Mesendoderm (in vitro differentiated cells): ENCODE results near the gene LCOR.

ENCODE experiments used
- DNase-seq: peaks from one replicate; pipeline ENCODE4 v3.0.0; 2013
- H2AK5ac ChIP-seq: 2 replicates; pipeline ENCODE4 v1.6.1; 2013; ENCODE audit warnings: low read length, inconsistent platforms
- H2BK120ac ChIP-seq: 2 replicates; pipeline ENCODE4 v1.6.1; 2013; ENCODE audit warnings: low read depth, mild to moderate bottlenecking, low read length, moderate library complexity, mixed read lengths
- H2BK15ac ChIP-seq: replicated peaks from 2 replicates; pipeline ENCODE4 v1.6.1; 2013; ENCODE audit warnings: low read depth, mild to moderate bottlenecking, moderate library complexity
- H2BK5ac ChIP-seq: 2 replicates; pipeline ENCODE4 v1.6.1; 2013; ENCODE audit warnings: low read length, inconsistent platforms
- H3K18ac ChIP-seq: 2 replicates; pipeline ENCODE4 v1.6.1; 2013; ENCODE audit warnings: mild to moderate bottlenecking, low read length, mixed read lengths
- H3K23ac ChIP-seq: one replicate; pipeline ENCODE4 v1.6.1; 2013; ENCODE audit warnings: low read length
- H3K27ac ChIP-seq: 2 replicates; pipeline ENCODE4 v1.5.1; 2013; ENCODE audit warnings: low read depth, mild to moderate bottlenecking, inconsistent platforms, low read length, moderate library complexity
- H3K27me3 ChIP-seq: 2 replicates; pipeline ENCODE4 v1.6.1; 2013; ENCODE audit warnings: low read length, control low read depth, mild to moderate bottlenecking, inconsistent platforms; ENCODE audit not compliant: insufficient read depth, poor library complexity
- H3K36me3 ChIP-seq: 2 replicates; pipeline ENCODE4 v1.6.1; 2013; ENCODE audit warnings: low read length, inconsistent platforms; ENCODE audit not compliant: control insufficient read depth, insufficient read depth
- H3K4ac ChIP-seq: one replicate; pipeline ENCODE4 v1.6.1; 2013; ENCODE audit warnings: low read depth, mild to moderate bottlenecking, low read length, moderate library complexity
- H3K4me1 ChIP-seq: 2 replicates; pipeline ENCODE4 v1.6.1; 2013; ENCODE audit warnings: low read depth, low read length, inconsistent platforms; ENCODE audit not compliant: control insufficient read depth
- H3K4me2 ChIP-seq: 2 replicates; pipeline ENCODE4 v1.6.1; 2013; ENCODE audit warnings: low read length
- H3K4me3 ChIP-seq: 2 replicates; pipeline ENCODE4 v1.5.1; 2013; ENCODE audit warnings: mild to moderate bottlenecking, low read length
- H3K56ac ChIP-seq: one replicate; pipeline ENCODE4 v1.6.1; 2013; ENCODE audit warnings: low read length
- H3K79me1 ChIP-seq: 2 replicates; pipeline ENCODE4 v1.6.1; 2013; ENCODE audit warnings: low read length, inconsistent platforms
- H3K79me2 ChIP-seq: 2 replicates; pipeline ENCODE4 v1.6.1; 2013; ENCODE audit warnings: mild to moderate bottlenecking, low read length; ENCODE audit not compliant: control insufficient read depth, insufficient read depth
- H3K9ac ChIP-seq: 2 replicates; pipeline ENCODE4 v1.6.1; 2013; ENCODE audit warnings: low read length, inconsistent platforms
- H4K5ac ChIP-seq: one replicate; pipeline ENCODE4 v1.6.1; 2013; ENCODE audit warnings: low read length
- H4K8ac ChIP-seq: one replicate; pipeline ENCODE4 v1.6.1; 2013; ENCODE audit warnings: low read depth, mild to moderate bottlenecking, control low read depth, low read length, moderate library complexity
- WGBS: extraction: QIAGEN DNeasy Blood & Tissue Kit; methylation state at CpG from one replicate; pipeline ENCODE4 v1.1.7; 2013; ENCODE audit warnings: low lambda C conversion rate, missing lambda C conversion rate; ENCODE audit not compliant: insufficient coverage; ENCODE audit errors: extremely low coverage; 5-methylcytosine and 5-hydroxymethylcytosine counted together

Gene LCOR

DNA sequence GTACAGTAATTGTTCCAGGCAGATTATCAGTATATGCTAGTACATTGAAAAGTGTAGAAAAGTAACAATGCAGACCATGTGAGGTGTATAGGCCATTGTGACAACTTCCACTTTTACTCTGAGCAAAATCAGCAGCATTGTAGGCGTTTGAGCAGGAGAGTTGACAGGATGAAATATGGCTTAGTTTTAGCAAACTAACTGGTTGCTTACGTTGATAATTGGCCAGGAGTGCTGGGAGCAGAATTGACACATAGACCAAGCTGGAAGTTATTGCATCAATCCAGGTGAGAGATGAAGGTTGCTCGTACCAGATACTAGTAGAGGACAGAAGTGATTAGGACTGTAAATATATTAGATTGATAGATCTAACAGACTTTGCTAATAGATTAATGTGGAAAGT, 46.0 kb downstream of the LCOR start:
- no CpG with 5 or more reads among the region's 3 CpGs for WGBS

DNA sequence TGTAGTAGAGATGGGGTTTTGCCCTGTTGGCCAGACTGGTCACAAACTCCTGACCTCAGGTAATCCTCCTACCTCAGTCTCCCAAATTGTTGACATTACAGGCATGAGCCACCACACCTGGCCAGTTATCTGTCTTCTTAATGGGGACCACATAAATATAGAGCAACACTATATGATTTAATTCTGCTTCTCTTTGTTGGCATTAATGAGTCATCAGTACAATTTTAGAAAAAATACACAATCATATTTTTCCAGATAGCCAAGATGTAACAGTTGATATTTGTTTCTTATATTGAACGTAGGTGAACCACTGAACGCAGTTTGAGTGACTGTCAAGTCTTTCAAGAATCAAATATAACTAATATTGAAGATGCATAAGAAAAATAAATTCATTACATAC, 48.5 kb downstream of the LCOR start:
- H3K79me2 ChIP-seq, result peaks cover 22% of the 10 kb centered on the region
- no peaks in the 10 kb centered on the region for H3K4me1 ChIP-seq
- H3K56ac ChIP-seq, result no peak overlapping the region
- H3K27me3 ChIP-seq, result no peaks in the 10 kb centered on the region
- no peak overlapping the region for H3K4me2 ChIP-seq
- no peak overlapping the region for H3K4ac ChIP-seq
- peaks cover 11% of the 10 kb centered on the region for H3K79me1 ChIP-seq
- H4K5ac ChIP-seq, result no peak overlapping the region
- H4K8ac ChIP-seq, result no peak overlapping the region
- no peak overlapping the region for H2BK5ac ChIP-seq
- WGBS, result no CpG with 5 or more reads among the region's 2 CpGs
- H3K4me3 ChIP-seq, result no peak overlapping the region
- no peak overlapping the region for H2BK15ac ChIP-seq
- no peak overlapping the region for H3K18ac ChIP-seq
- DNase-seq, result no peak
- no peaks in the 10 kb centered on the region for H3K36me3 ChIP-seq
- no peak overlapping the region for H2BK120ac ChIP-seq
- H3K27ac ChIP-seq, result no peak overlapping the region
- H3K9ac ChIP-seq, result no peak overlapping the region
- H3K23ac ChIP-seq, result no peak overlapping the region
- H2AK5ac ChIP-seq, result no peak overlapping the region

More for the DNA sequence above, 46.0 kb downstream of the LCOR start:
- no peak overlapping the region for H2BK5ac ChIP-seq
- H2BK15ac ChIP-seq, result no peak overlapping the region
- no peaks in the 10 kb centered on the region for H3K4me1 ChIP-seq
- H4K8ac ChIP-seq, result no peak overlapping the region
- H3K27me3 ChIP-seq, result no peaks in the 10 kb centered on the region
- H3K18ac ChIP-seq, result no peak overlapping the region
- H4K5ac ChIP-seq, result no peak overlapping the region
- H3K56ac ChIP-seq, result no peak overlapping the region
- H3K4me2 ChIP-seq, result no peak overlapping the region
- peaks cover 15% of the 10 kb centered on the region for H3K79me2 ChIP-seq
- H3K4ac ChIP-seq, result no peak overlapping the region
- no peak overlapping the region for H3K9ac ChIP-seq
- DNase-seq, result no peak
- no peak overlapping the region for H2AK5ac ChIP-seq
- no peak overlapping the region for H3K27ac ChIP-seq
- no peak overlapping the region for H3K23ac ChIP-seq
- no peak overlapping the region for H2BK120ac ChIP-seq
- peaks cover 4% of the 10 kb centered on the region for H3K79me1 ChIP-seq
- H3K36me3 ChIP-seq, result no peaks in the 10 kb centered on the region
- no peak overlapping the region for H3K4me3 ChIP-seq

DNA sequence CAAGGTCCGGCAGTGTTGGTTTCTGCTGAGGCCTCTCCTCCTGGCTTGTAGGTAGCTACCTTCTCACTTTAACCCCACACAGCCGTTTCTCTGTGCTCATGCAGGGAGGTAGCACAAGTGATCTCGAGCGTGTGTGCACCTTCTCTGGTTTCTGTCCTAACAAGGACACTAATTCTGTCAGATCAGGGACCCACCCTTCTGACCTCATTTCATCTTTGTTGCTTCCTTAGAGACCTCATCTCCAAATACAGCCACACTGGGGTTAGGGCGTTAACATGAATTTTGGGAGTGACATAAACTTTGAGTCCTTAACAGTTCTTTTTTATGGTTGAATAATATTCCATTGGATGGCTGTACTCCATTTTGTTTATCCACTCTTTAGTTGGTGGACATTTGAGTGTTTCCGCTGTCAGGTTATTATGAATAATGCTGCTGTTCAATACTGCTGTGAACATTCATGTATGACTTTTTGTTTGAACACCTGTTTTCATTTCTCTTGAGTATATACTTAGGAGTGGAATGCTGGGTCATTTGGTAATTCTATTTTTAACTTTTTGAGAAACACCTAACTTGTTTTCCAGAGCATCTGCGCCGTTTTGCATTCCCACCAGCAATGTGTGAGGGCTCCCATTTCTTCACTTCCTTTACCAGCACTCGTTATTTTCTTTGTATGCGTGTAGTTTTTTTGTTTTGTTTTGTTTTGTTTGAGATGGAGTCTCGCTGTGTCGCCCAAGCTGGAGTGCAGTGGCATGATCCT, 57.5 kb downstream of the LCOR start:
- Histone ChIP-seq H3K27ac (no peak overlapping the region), H2BK120ac (no peak overlapping the region), H3K4ac (no peak overlapping the region), H2AK5ac (no peak overlapping the region), H2BK5ac (no peak overlapping the region), H3K4me2 (no peak overlapping the region), H3K79me1 (peaks cover 13% of the 10 kb centered on the region), H2BK15ac (no peak overlapping the region), H3K9ac (no peak overlapping the region), H3K18ac (no peak overlapping the region), H3K23ac (no peak overlapping the region), H3K56ac (no peak overlapping the region), H3K79me2 (peaks cover 17% of the 10 kb centered on the region), H4K5ac (no peak overlapping the region), H3K4me3 (no peak overlapping the region), H3K27me3 (no peaks in the 10 kb centered on the region), H3K4me1 (no peaks in the 10 kb centered on the region), H3K36me3 (no peaks in the 10 kb centered on the region), H4K8ac (no peak overlapping the region)
- no CpG with 5 or more reads among the region's 12 CpGs for WGBS
- no peak for DNase-seq

DNA sequence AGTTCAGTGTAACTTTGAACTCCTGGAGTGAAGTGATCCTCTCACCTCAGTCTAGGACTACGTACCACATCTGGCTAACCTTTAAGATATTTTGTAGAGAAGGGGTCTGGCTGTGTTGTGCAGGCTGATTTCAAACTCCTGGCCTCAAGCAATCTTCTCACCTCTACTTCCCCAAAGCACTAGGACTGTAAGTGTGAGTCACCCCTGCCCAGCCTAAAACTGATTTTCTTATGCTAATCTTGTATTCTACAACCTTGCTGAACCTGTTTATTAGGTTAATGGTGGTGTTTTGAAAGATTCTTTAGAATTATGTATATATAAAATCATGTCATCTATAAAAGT, 58.0 kb downstream of the LCOR start:
- Histone ChIP-seq H2AK5ac (no peak overlapping the region), H3K18ac (no peak overlapping the region), H3K79me1 (peaks cover 13% of the 10 kb centered on the region), H3K4me3 (no peak overlapping the region), H2BK120ac (no peak overlapping the region), H4K8ac (no peak overlapping the region), H3K56ac (no peak overlapping the region), H3K27me3 (no peaks in the 10 kb centered on the region), H3K9ac (no peak overlapping the region), H3K27ac (no peak overlapping the region), H2BK15ac (no peak overlapping the region), H3K4me2 (no peak overlapping the region), H3K36me3 (no peaks in the 10 kb centered on the region), H4K5ac (no peak overlapping the region), H2BK5ac (no peak overlapping the region), H3K4ac (no peak overlapping the region), H3K79me2 (peaks cover 17% of the 10 kb centered on the region), H3K4me1 (no peaks in the 10 kb centered on the region), H3K23ac (no peak overlapping the region)
- DNase-seq, result peak; percentile 36
- WGBS, result no CpG with 5 or more reads among the region's 1 CpG

DNA sequence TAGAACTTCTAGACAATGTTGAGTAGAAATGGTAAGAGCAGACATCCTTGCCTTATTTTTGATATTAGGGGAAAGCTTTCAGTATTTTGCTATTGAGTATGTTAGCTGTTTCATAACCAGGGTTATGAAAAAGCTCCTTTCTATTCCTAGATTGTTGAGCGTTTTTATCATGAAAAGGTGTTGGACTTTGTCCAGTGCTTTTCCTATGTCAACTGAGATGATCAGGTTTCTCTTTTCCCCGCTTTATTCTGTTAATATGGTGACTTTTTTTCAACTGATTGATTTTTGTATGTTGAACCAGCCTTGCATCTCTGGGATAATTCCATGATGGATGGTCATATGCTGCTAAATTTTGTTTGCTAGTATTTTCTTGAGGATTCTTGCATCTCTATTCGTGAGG, 58.5 kb downstream of the LCOR start:
- Histone ChIP-seq H2AK5ac (no peak overlapping the region), H3K27me3 (no peaks in the 10 kb centered on the region), H3K36me3 (no peaks in the 10 kb centered on the region), H3K79me2 (peaks cover 18% of the 10 kb centered on the region), H3K23ac (no peak overlapping the region), H2BK120ac (no peak overlapping the region), H4K8ac (no peak overlapping the region), H3K56ac (no peak overlapping the region), H3K27ac (no peak overlapping the region), H3K4me3 (no peak overlapping the region), H2BK5ac (no peak overlapping the region), H3K18ac (no peak overlapping the region), H3K79me1 (peaks cover 15% of the 10 kb centered on the region), H4K5ac (no peak overlapping the region), H3K4me1 (no peaks in the 10 kb centered on the region), H3K4ac (no peak overlapping the region), H3K4me2 (no peak overlapping the region), H3K9ac (no peak overlapping the region), H2BK15ac (no peak overlapping the region)
- no CpG with 5 or more reads among the region's 3 CpGs for WGBS
- no peak for DNase-seq

DNA sequence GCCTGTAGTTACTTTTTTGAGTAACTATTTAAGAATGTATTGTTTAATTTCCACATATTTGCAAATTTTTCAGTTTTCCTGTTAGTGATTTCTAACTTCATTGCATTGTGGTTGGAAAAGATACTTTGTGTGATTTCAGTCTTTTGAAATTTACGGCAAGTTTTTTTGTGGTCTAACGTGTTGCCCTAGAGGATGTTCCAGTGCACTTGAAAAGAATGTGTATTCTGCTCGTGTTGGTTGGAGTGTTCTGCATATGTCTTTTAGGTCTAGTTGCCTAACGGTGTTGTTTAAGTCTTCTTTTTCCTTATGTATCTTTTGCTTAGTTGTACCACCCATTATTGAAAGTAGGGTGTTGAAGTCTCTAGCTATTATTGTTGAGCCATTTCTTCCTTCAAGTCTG, 59.7 kb downstream of the LCOR start:
- no peaks in the 10 kb centered on the region for H3K4me1 ChIP-seq
- H3K4ac ChIP-seq, result no peak overlapping the region
- peaks cover 21% of the 10 kb centered on the region for H3K79me2 ChIP-seq
- H2BK120ac ChIP-seq, result no peak overlapping the region
- H3K18ac ChIP-seq, result no peak overlapping the region
- DNase-seq, result no peak
- H3K4me3 ChIP-seq, result no peak overlapping the region
- no peak overlapping the region for H3K23ac ChIP-seq
- H3K27ac ChIP-seq, result no peak overlapping the region
- H2BK5ac ChIP-seq, result no peak overlapping the region
- no peak overlapping the region for H3K4me2 ChIP-seq
- WGBS, result no CpG with 5 or more reads among the region's 4 CpGs
- no peak overlapping the region for H3K56ac ChIP-seq
- no peak overlapping the region for H2BK15ac ChIP-seq
- H3K36me3 ChIP-seq, result no peaks in the 10 kb centered on the region
- no peak overlapping the region for H4K8ac ChIP-seq
- H3K79me1 ChIP-seq, result peaks cover 16% of the 10 kb centered on the region
- no peak overlapping the region for H3K9ac ChIP-seq
- H2AK5ac ChIP-seq, result no peak overlapping the region
- no peak overlapping the region for H4K5ac ChIP-seq
- no peaks in the 10 kb centered on the region for H3K27me3 ChIP-seq
